ENCODE data around the gene GLT6D1.

GRCh38 chr9:135605238-135605781 lies 34.0 kb downstream of the GLT6D1 start:
- no peak for TF ChIP-seq CTCF (conservative IDR thresholded peaks at IDR 0.05)
- TF ChIP-seq ZFX (IDR thresholded peaks at IDR 0.05): no peak
